ENCODE measurements around the gene GADD45G. TPM values are rescaled to one million over a fixed set of nuclear protein-coding genes. Genes with fewer than 3 reads are reported as not detected.

Gene GADD45G
- total and polyA plus RNA-seq, 2 experiments from 2014 or later, result 12.7 to 24.1 TPM

GRCh38 chr9:89634995-89635742 lies 30.4 kb downstream of the GADD45G start:
- ATAC-seq, result no peak
- H3K27me3 ChIP-seq (ENCODE audit: insufficient read depth), result no peaks in the 10 kb centered on the region
- peaks cover 10% of the 10 kb centered on the region for H3K27me3 Mint-ChIP-seq (ENCODE audit: insufficient read depth, low read depth, poor library complexity)
- H3K36me3 Mint-ChIP-seq (ENCODE audit: low read depth), result no peaks in the 10 kb centered on the region
- no peak overlapping the region for H2AFZ ChIP-seq
- no peak overlapping the region for H3K4me3 Mint-ChIP-seq
- TF ChIP-seq ZNF114 (CRISPR knock-in tag; IDR thresholded peaks at IDR 0.05) (no peak), REST (IDR thresholded peaks at IDR 0.05; ENCODE audit: unreplicated experiment) (no peak), STAT1 (IDR thresholded peaks at IDR 0.05; ENCODE audit: unreplicated experiment) (no peak), EZH2phosphoT487 (IDR thresholded peaks at IDR 0.05; ENCODE audit: unreplicated experiment) (no peak), POLR2AphosphoS5 (IDR thresholded peaks at IDR 0.05; ENCODE audit: low read depth) (no peak), EZH2 (IDR thresholded peaks at IDR 0.05; ENCODE audit: low read depth, unreplicated experiment) (no peak), JUNB (IDR thresholded peaks at IDR 0.05; ENCODE audit: unreplicated experiment) (no peak), CTCF (conservative IDR thresholded peaks at IDR 0.05; ENCODE audit: low read depth in 2 of 2) (no peak), NANOG (IDR thresholded peaks at IDR 0.05; ENCODE audit: borderline replicate concordance) (no peak), ZNF331 (CRISPR knock-in tag; IDR thresholded peaks at IDR 0.05; ENCODE audit: low read depth) (no peak)
- TF ChIP-seq, protein P1, sequence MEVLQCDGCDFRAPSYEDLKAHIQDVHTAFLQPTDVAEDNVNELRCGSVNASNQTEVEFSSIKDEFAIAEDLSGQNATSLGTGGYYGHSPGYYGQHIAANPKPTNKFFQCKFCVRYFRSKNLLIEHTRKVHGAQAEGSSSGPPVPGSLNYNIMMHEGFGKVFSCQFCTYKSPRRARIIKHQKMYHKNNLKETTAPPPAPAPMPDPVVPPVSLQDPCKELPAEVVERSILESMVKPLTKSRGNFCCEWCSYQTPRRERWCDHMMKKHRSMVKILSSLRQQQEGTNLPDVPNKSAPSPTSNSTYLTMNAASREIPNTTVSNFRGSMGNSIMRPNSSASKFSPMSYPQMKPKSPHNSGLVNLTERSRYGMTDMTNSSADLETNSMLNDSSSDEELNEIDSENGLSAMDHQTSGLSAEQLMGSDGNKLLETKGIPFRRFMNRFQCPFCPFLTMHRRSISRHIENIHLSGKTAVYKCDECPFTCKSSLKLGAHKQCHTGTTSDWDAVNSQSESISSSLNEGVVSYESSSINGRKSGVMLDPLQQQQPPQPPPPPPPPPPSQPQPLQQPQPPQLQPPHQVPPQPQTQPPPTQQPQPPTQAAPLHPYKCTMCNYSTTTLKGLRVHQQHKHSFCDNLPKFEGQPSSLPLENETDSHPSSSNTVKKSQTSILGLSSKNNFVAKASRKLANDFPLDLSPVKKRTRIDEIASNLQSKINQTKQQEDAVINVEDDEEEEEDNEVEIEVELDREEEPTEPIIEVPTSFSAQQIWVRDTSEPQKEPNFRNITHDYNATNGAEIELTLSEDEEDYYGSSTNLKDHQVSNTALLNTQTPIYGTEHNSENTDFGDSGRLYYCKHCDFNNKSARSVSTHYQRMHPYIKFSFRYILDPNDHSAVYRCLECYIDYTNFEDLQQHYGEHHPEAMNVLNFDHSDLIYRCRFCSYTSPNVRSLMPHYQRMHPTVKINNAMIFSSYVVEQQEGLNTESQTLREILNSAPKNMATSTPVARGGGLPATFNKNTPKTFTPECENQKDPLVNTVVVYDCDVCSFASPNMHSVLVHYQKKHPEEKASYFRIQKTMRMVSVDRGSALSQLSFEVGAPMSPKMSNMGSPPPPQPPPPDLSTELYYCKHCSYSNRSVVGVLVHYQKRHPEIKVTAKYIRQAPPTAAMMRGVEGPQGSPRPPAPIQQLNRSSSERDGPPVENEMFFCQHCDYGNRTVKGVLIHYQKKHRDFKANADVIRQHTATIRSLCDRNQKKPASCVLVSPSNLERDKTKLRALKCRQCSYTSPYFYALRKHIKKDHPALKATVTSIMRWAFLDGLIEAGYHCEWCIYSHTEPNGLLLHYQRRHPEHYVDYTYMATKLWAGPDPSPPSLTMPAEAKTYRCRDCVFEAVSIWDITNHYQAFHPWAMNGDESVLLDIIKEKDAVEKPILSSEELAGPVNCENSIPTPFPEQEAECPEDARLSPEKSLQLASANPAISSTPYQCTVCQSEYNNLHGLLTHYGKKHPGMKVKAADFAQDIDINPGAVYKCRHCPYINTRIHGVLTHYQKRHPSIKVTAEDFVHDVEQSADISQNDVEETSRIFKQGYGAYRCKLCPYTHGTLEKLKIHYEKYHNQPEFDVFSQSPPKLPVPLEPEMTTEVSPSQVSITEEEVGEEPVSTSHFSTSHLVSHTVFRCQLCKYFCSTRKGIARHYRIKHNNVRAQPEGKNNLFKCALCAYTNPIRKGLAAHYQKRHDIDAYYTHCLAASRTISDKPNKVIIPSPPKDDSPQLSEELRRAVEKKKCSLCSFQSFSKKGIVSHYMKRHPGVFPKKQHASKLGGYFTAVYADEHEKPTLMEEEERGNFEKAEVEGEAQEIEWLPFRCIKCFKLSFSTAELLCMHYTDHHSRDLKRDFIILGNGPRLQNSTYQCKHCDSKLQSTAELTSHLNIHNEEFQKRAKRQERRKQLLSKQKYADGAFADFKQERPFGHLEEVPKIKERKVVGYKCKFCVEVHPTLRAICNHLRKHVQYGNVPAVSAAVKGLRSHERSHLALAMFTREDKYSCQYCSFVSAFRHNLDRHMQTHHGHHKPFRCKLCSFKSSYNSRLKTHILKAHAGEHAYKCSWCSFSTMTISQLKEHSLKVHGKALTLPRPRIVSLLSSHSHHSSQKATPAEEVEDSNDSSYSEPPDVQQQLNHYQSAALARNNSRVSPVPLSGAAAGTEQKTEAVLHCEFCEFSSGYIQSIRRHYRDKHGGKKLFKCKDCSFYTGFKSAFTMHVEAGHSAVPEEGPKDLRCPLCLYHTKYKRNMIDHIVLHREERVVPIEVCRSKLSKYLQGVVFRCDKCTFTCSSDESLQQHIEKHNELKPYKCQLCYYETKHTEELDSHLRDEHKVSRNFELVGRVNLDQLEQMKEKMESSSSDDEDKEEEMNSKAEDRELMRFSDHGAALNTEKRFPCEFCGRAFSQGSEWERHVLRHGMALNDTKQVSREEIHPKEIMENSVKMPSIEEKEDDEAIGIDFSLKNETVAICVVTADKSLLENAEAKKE (CRISPR knock-in tag; IDR thresholded peaks at IDR 0.05), result no peak
- TF ChIP-seq, protein P2, sequence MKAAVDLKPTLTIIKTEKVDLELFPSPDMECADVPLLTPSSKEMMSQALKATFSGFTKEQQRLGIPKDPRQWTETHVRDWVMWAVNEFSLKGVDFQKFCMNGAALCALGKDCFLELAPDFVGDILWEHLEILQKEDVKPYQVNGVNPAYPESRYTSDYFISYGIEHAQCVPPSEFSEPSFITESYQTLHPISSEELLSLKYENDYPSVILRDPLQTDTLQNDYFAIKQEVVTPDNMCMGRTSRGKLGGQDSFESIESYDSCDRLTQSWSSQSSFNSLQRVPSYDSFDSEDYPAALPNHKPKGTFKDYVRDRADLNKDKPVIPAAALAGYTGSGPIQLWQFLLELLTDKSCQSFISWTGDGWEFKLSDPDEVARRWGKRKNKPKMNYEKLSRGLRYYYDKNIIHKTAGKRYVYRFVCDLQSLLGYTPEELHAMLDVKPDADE (IDR thresholded peaks at IDR 0.05), result no peak
- H3K4me2 ChIP-seq, result no peak overlapping the region
- no peaks in the 10 kb centered on the region for H3K4me1 ChIP-seq (ENCODE audit: insufficient read depth)
- no peaks in the 10 kb centered on the region for H4K20me1 ChIP-seq (replicated peaks; ENCODE audit: insufficient read depth)
- no peaks in the 10 kb centered on the region for H3K79me2 ChIP-seq (replicated peaks; ENCODE audit: insufficient read depth)
- H3K27ac Mint-ChIP-seq, result no peak overlapping the region
- no peak overlapping the region for H3K27ac ChIP-seq (ENCODE audit: low read depth)
- DNase-seq (ENCODE audit: low spot score), result no peak
- H3K4me1 Mint-ChIP-seq, result peaks cover 10% of the 10 kb centered on the region
- peaks cover 3% of the 10 kb centered on the region; the same call in 1 of the 2 replicates for H3K9me2 ChIP-seq (ENCODE audit: insufficient read depth)
- no peaks in the 10 kb centered on the region for H3F3A ChIP-seq (replicated peaks; ENCODE audit: low read depth)
- no peaks in the 10 kb centered on the region for H3K36me3 ChIP-seq (ENCODE audit: insufficient read depth)
- no peak overlapping the region for H3K4me3 ChIP-seq
- H3K9me3 Mint-ChIP-seq, result no peaks in the 10 kb centered on the region
